ENCODE data around the gene XAB2.

Gene XAB2

GRCh38 chr19:7647156-7647555 lies 17.8 kb upstream of the XAB2 start:
- Histone ChIP-seq H3K9me3 (ENCODE audit: control insufficient read depth, insufficient read depth, low read length) (no peaks in the 10 kb centered on the region), H3K79me2 (ENCODE audit: control insufficient read depth, low read length) (no peaks in the 10 kb centered on the region), H3K4me2 (ENCODE audit: low read length) (no peak overlapping the region), H3K27me3 (ENCODE audit: control insufficient read depth, low read length) (no peaks in the 10 kb centered on the region), H3K4me1 (ENCODE audit: control insufficient read depth, low read length) (peaks cover 41% of the 10 kb centered on the region), H3K27ac (ENCODE audit: low read depth, low read length) (no peak overlapping the region), H3K4me3 (ENCODE audit: low read length) (no peak overlapping the region), H4K20me1 (ENCODE audit: control insufficient read depth, insufficient read depth, low read depth, low read length) (no peaks in the 10 kb centered on the region), H3F3A (ENCODE audit: control insufficient read depth, insufficient read depth) (0 out of 2 replicates have a peak, but pooled peaks cover 3% of the 10 kb centered on the region), H3K9me2 (replicated peaks; ENCODE audit: control insufficient read depth, low read length) (no peaks in the 10 kb centered on the region), H3K36me3 (ENCODE audit: control insufficient read depth, low read length) (peaks cover 3% of the 10 kb centered on the region; the same call in 1 of the 2 replicates)
- no peak for TF ChIP-seq CTCF (IDR thresholded peaks at IDR 0.05; ENCODE audit: low read depth, low read length, poor library complexity, severe bottlenecking)
- TF ChIP-seq EZH2phosphoT487 (IDR thresholded peaks at IDR 0.05; ENCODE audit: borderline replicate concordance, low read length) = no peak

- no peak for TF ChIP-seq CTCF (IDR thresholded peaks at IDR 0.05; ENCODE audit: low read depth, low read length, poor library complexity, severe bottlenecking)
- no peak for TF ChIP-seq EZH2phosphoT487 (IDR thresholded peaks at IDR 0.05; ENCODE audit: borderline replicate concordance, low read length)
- no peaks in the 10 kb centered on the region for H3K9me3 ChIP-seq (ENCODE audit: control insufficient read depth, insufficient read depth, low read length)
- no peaks in the 10 kb centered on the region for H3K27me3 ChIP-seq (ENCODE audit: control insufficient read depth, low read length)
- peaks cover 3% of the 10 kb centered on the region; the same call in 1 of the 2 replicates for H3K36me3 ChIP-seq (ENCODE audit: control insufficient read depth, low read length)
- H3K79me2 ChIP-seq (ENCODE audit: control insufficient read depth, low read length) = no peaks in the 10 kb centered on the region
- no peaks in the 10 kb centered on the region for H3K9me2 ChIP-seq (replicated peaks; ENCODE audit: control insufficient read depth, low read length)
- H3K4me1 ChIP-seq (ENCODE audit: control insufficient read depth, low read length) = peaks cover 40% of the 10 kb centered on the region
- no peaks in the 10 kb centered on the region for H4K20me1 ChIP-seq (ENCODE audit: control insufficient read depth, insufficient read depth, low read depth, low read length)
- H3K27ac ChIP-seq (ENCODE audit: low read depth, low read length) = no peak overlapping the region
- H3K4me3 ChIP-seq (ENCODE audit: low read length) = no peak overlapping the region
- H3F3A ChIP-seq (ENCODE audit: control insufficient read depth, insufficient read depth) = 0 out of 2 replicates have a peak, but pooled peaks cover 3% of the 10 kb centered on the region
- no peak overlapping the region for H3K4me2 ChIP-seq (ENCODE audit: low read length)
Measured at GRCh38 chr19:7646426-7646700, 17.0 kb upstream of the XAB2 start.

- Histone ChIP-seq H3F3A (ENCODE audit: control insufficient read depth, insufficient read depth) (0 out of 2 replicates have a peak, but pooled peaks cover 3% of the 10 kb centered on the region), H3K4me3 (ENCODE audit: low read length) (no peak overlapping the region), H3K4me1 (ENCODE audit: control insufficient read depth, low read length) (peaks cover 40% of the 10 kb centered on the region), H3K9me2 (replicated peaks; ENCODE audit: control insufficient read depth, low read length) (no peaks in the 10 kb centered on the region), H3K79me2 (ENCODE audit: control insufficient read depth, low read length) (no peaks in the 10 kb centered on the region), H3K36me3 (ENCODE audit: control insufficient read depth, low read length) (peaks cover 3% of the 10 kb centered on the region; the same call in 1 of the 2 replicates), H3K27ac (ENCODE audit: low read depth, low read length) (0 out of 2 replicates have a peak overlapping the region, but pooled peaks have one; percentile 12), H4K20me1 (ENCODE audit: control insufficient read depth, insufficient read depth, low read depth, low read length) (no peaks in the 10 kb centered on the region), H3K9me3 (ENCODE audit: control insufficient read depth, insufficient read depth, low read length) (no peaks in the 10 kb centered on the region), H3K27me3 (ENCODE audit: control insufficient read depth, low read length) (no peaks in the 10 kb centered on the region), H3K4me2 (ENCODE audit: low read length) (no peak overlapping the region; the same call in 1 of the 2 replicates)
- TF ChIP-seq EZH2phosphoT487 (IDR thresholded peaks at IDR 0.05; ENCODE audit: borderline replicate concordance, low read length) (no peak), CTCF (IDR thresholded peaks at IDR 0.05; ENCODE audit: low read depth, low read length, poor library complexity, severe bottlenecking) (no peak)
Measured at GRCh38 chr19:7645656-7646425, 16.5 kb upstream of the XAB2 start.

Measured in DOHH2 (cell line).